ENCODE results near the gene HOXA1.
A peak's percentile ranks its signal among the peaks of the same experiment; 100 is the strongest.

HOXA1 gene

DNA sequence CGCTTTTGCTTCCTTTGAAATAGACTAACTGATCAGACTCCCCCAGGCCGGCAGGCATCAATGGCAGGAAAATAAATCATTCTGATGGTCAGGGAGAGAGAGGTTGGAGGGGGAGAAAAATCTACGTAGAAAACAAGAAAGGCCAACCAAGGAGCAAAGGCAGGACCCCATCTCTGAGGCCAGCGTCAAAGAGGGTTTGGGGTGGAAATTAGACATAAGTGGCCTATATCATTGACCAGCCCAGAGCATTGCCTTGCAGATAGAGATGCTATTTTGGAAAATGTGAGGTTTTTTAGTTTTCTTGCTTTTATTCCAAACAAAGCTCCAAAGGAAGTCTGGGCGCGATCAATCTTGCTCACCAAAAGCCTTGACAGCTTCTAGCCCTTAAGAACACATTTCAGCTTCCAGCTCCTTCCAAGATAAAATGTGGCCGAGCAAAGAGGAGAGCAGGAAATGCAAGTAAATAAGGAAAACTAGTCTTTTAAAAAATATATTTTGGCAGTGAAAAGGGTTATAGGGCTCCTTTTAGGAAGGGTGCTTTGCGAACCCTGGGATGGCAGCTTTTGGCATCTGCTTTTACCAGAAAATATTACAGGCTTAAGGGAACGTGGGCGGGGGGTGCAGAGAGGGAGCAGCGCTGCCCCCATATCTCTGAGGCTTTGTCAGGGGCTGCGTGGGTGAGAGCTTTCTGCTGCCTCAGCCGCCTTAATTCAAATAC lies 8.7 kb upstream of the HOXA1 start:
- DNase-seq, result no peak

DNA sequence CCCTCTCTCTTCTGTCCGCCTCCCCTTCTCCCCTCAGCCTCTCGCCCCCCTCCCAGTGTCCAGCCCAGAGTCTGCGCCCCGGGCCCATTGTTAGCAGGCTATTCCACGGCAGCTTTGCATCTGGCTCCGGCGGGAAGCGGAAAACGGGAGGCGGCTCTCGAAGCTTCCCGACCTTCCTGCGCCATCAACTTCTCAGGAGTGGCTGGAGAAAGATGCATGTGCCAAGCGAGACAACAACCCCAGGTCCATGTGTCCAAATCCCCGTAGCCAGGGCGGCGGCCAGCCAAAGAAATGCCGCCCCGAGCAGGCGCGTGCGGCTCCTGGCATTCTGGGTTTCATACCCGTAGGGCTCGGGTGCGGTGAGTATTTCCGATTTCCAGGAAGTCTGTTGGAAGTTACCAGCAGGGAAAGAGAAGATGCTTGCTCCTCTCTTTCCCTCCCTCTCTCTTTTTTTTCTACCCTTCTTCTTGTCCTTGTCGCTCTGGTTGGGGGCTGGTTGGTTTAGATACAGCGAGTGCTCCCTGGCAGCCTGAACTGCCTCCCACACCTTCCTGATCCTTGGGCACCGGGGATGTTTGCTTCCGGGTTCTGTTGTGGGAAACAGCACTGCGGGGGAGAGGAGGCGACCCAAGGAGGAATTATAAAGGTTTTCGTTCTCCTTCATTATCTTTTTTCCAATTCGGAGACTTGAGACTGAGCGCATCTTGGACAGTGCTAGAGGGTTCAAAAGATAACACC lies 7.9 kb upstream of the HOXA1 start:
- no peak for DNase-seq

GRCh38 chr7:27102581-27103442 lies 7.0 kb upstream of the HOXA1 start, which contains the start of gene HOXA2:
Gene HOXA2, minus strand, starts transcription at chr7:27102683. Its CDS starts 183 bp downstream, at chr7:27102500.
- DNase-seq, result peak; percentile 52

DNA sequence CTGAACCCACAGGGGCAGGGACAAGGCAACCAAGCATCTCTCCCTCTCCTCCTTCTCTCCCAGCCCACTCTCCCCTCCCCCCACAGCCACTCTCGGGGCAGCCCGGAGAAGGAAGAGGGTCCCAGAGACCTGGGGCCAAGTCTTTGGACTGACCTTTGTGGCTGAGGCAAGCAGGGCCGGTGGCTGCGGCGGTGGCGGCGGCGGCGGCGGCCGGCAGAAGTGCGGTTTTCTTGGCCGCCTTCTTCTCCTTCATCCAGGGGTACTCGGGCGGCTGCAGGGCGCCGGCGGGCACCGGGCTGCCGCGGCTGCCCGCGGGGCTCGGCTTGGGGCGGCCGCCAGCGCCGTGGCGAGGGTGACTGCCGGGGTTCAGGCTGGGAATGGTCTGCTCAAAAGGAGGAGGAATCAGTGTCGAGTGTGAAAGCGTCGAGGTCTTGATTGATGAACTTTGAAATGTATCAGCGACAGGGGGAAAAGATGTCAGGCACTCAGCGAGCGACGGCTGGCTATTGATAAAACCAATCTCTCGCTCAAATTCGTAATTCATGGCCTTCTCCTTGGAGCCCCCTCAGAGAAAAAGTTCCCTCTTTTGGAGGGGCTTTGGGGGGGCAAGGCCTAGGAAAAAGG lies 6.3 kb upstream of the HOXA1 start:
- DNase-seq, result peak; percentile 73

DNA sequence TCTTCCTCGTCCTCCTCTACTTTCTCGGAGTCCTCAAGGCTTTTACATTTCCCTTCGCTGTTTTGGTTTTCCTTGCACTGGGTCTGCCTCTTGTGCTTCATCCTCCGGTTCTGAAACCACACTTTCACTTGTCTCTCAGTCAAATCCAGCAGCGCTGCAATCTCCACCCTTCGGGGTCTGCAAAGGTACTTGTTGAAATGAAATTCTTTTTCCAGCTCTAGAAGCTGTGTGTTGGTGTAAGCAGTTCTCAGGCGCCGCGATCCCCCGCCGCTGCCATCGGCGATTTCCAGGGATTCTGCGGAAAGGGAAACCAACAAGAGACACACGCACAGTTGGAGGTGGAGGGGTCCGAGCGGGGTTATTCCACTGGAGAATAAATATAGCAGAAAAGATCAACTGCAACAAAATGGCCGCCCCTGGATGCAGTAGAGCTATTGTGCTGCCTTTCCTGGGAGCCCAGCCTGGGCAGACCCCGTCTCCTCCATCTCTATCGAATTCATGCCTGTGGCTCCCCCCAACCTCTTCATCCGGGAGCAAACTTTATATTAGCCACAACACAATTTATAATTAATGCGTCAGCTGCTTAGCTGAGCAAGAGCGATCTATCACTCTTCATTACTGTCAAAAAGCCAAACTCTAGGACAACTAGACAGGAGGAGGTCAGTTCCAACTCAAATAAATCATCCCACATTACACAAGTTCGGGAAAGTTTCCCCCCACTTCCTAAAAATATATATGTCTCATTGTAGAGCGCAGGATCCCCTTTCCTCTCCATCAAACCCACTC lies 5.6 kb upstream of the HOXA1 start:
- DNase-seq, result no peak

GRCh38 chr7:27100694-27101170 lies 4.9 kb upstream of the HOXA1 start:
- no peak for DNase-seq

DNA sequence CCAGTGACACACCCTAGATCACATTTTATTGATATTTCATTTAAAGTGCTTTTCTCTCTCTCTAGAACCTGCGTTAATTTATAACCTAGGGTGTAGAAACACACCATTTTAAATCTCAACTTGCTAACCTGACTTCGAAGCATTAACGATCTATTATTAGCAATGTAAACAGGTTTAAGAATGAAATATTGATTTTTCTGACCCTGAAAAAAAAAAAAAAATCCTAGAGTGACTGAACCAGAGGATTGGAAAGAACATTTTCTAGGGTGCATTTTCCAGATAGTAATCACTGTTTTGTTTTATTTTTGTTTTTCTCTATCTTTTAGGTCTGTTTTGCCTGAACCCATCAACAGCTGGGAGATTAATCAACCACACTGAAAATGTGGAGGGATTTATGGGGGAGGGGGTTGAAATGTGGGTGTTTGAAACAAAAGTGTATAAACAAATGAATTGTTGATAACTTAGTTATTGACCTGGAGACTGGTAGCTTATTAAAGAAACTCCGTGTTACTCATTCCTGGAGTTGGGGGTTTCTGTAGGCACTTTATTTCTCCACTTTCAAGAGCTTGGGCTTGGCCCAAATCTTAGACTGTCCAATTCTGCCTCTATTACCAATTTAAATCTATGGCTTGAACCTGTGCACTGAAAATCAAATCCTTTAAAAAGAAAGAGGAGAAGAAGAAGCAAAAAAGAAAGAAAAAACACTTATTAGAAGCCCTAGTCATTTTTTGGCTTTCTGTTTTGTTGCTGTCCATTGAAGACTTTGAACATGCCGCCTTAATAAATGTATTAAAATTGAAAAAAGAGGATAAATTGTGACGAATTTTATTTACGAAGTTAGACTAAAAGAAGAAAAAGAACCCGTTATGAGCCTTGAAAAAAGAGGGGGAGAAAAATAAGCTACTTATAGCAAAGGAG lies 3.9 kb upstream of the HOXA1 start:
- no peak for DNase-seq

DNA sequence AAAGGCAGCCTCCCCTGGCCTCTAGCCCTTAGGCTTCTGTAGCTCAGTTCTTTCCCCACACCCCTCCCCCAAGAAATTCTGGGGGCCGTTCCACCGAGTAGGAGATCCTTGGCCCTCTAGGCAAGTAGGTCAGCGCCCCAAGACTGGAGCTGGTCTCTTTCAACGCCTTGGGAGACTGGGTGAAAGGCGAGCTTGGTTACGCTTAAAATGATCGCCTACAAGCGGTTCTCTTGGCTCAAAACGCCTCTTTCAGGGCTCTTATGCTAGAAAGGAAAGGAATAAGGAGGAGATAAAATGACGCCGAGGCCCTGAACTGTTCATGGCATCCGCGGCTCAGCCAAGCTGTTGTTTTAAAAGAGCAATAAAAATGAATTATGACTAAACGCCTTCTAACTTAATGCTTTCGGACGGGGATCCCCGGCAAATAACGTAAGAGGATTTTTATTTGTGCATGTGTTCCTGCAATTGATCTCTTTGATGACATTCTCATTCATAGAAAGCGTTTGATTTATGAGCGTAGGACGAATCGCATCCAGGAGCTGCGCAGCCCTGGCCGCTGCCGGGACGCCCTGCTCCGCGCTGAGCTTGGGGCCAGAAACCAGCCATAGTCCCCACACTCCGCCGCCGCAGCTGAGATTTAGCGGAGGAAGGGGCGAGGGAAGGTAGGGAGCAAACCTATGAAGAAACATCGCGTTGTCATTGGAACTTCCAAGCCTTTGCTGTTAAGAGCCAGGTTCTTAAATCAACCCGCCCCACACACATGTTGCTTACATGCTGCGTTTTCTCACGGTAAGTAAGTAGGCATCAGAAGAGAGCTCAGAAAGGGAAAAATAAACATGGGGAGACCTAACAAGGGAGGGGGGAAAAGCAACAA lies 3.0 kb upstream of the HOXA1 start:
- DNase-seq, result no peak

DNA sequence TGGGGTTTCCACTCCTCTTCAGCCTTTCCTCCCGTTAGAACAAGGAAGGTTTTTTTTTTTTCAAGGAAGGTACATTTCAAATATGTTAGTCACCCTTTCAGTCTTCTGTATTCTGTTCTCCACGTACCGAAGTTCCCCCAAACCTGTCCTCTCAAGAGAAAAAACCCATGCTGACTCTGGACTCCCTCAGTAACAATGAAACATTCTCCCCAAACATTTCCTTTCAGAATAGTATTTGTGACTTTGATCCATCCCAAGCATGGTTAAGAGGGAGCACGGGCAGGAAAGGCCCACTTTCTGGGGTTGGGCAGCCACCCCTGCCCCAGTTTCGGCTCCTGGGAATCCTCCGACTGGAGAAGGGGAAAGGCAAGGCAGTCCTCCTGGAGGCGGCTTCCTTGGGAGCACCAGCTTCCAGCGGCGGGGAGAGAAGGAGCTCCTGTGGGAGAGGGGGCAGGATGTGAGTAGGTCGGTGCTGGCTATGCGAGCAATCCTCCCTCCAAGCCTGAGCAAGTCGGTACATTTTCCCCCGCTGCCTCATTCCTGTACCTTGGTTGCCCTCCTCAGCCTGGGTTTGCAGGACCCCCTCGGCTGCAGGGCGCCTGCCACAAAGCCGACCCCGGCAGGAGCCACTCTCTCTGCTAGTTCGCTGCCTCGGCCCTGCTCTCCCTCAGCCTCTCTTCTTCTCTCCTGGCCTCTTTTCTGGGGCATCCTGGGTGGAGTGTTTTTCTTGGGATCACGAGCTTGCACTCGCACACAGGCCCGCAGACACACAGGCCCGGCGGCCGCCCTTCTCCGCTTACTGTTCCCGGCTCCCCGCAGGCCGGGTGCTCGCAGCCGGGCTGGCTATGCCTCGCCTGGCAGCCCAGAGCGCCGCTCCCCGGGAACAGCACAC lies 2.1 kb upstream of the HOXA1 start:
- peak; percentile 73 for DNase-seq

GRCh38 chr7:27096768-27097514 lies 1.1 kb upstream of the HOXA1 start:
- DNase-seq, result no peak

DNA sequence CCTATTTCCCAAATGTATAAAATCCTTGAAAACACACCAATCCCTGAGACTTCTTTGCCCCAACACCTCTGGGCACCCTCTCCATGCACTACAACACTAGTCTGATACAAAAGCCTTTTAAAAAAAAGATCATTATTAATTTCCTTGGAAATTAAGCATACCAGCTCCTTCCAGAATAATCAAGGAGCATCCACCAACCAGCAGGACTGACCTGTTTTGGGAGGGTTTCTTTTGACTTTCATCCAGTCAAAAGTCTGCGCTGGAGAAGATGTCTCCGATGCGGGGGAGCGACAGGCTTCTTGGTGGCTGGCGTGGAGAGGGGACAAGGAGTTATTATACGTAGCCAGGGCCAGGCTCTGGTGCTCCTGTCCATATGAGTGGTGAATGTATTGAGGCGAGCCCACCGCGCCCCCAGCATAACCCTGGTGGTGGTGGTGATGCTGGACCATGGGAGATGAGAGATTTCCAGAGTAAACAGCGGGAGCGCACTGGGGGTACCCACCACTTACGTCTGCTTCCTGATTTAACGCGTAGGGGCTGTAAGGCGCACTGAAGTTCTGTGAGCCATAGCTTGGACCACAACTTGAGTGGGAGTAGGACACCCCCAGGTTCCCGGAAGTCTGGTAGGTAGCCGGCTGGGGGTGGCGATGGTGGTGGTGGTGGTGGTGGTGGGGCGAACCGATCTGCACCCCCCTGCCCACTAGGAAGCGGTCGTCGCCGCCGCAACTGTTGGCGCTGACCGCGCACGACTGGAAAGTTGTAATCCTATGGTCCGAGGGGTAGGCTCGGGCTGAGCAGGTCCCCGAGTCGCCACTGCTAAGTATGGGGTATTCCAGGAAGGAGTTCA lies 527 bp downstream of the HOXA1 start:
- no peak for DNase-seq

GRCh38 chr7:27094304-27095049 lies 1.3 kb downstream of the HOXA1 start:
- no peak for DNase-seq

- DNase-seq, result no peak
Measured at GRCh38 chr7:27093184-27093895, 2.5 kb downstream of the HOXA1 start.

DNA sequence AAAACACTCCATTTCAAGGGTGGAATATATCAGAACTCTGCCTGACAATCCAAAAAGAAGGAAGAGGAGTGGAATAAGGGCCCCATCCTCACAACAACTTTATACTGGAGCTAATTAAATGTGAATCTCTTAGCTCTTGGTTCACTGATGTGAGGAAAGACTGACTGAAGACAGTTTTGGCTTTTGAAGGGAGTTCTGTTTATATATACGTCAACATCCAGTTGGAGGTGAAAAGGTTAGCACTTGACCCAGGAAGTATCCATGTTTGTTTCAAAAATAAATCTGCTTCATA lies 3.0 kb downstream of the HOXA1 start:
- no peak for DNase-seq

- peak; percentile 77 for DNase-seq
Measured at GRCh38 chr7:27091941-27092818, 3.6 kb downstream of the HOXA1 start.
